Fibroblast of pulmonary artery (primary cell): ENCODE results near the gene GAB3.

ENCODE experiments used
- DNase-seq: peaks from one replicate; pipeline ENCODE4 v3.0.0-alpha.2; 2010; ENCODE audit warnings: low read depth
- H3K4me3 ChIP-seq: replicated peaks from 2 replicates; pipeline ENCODE4 v1.5.1; 2011; ENCODE audit warnings: low read depth, mild to moderate bottlenecking, control low read depth, low read length, moderate library complexity
- TF ChIP-seq, protein P1 (sequence below): IDR thresholded peaks from 2 replicates; pipeline ENCODE4 v1.5.1; 2011; ENCODE audit warnings: mild to moderate bottlenecking, control low read depth, low read length, inconsistent platforms; ENCODE audit errors: missing control alignments

GAB3 gene

DNA sequence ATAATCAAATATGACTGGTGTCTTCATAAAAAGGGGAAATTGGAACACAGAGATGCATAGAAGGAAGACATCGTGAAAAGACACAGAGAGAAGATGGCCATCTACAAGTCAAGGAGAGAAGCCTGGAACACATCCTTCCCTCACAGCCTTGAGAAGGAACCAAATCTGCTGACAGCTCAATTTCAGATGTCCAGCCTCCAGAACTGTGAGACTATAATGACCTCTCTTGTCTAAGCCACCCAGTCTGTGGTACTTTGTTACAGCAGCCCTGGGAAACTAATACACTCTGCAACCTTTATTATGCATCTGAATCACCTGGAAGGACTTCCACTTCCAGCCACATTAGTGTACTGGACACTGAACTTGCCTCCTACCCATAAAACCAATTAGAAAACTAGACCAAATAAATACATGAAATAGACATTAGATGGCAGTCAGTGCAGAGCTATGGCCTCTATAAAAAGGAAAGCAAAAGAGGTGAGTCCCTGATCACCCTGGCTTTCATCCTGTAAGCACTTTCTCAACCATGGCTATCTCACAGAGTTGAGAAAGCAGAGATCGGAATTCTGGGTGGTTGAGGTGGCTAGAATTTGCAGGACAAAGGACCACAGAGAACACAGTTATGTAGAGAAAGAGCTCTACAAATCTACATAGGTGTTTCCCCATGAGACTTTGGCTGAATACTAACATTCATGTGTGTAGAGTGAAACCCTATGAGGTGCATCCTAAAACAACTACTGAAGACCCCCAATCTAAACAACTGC, 25.7 kb downstream of the GAB3 start:
- H3K4me3 ChIP-seq, result no peak overlapping the region
- TF ChIP-seq, protein P1, sequence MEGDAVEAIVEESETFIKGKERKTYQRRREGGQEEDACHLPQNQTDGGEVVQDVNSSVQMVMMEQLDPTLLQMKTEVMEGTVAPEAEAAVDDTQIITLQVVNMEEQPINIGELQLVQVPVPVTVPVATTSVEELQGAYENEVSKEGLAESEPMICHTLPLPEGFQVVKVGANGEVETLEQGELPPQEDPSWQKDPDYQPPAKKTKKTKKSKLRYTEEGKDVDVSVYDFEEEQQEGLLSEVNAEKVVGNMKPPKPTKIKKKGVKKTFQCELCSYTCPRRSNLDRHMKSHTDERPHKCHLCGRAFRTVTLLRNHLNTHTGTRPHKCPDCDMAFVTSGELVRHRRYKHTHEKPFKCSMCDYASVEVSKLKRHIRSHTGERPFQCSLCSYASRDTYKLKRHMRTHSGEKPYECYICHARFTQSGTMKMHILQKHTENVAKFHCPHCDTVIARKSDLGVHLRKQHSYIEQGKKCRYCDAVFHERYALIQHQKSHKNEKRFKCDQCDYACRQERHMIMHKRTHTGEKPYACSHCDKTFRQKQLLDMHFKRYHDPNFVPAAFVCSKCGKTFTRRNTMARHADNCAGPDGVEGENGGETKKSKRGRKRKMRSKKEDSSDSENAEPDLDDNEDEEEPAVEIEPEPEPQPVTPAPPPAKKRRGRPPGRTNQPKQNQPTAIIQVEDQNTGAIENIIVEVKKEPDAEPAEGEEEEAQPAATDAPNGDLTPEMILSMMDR, result no peak
- DNase-seq, result no peak

DNA sequence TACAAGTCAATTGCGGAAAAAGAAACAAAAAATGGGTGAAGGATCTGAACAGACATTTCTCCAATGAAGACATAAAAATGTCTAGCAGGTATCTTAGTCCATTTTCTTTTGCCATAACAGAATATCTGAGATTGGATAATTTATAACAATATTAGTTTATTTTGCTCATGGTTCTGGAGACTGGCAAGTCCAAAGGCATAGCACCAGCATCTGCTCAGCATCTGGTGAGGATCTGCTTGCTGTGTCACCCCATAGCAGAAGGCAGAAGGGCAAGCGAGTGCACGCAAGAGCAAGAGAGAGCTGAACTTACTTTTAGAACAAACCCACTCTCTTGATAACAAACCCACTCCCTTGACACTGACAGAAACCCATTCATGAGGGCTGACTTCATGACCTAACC, 29.7 kb downstream of the GAB3 start:
- TF ChIP-seq, protein P1, result no peak
- no peak for DNase-seq
- no peak overlapping the region for H3K4me3 ChIP-seq

DNA sequence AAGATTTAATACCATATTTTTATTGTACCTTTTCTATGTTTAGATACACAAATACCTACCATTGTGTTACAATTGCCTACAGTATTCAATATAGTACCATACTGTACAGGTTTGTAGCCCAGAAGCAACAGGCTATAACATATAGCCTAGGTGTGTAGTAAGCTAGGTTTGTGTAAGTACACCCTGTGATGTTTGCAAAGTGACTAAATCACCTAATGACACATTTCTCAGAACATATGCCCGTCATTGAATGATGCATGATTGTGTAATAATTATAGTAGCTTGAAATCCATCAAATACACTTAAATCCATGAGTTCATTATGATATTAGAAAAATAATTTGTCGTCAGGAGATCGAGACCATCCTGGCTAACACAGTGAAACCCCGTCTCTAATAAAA, 30.8 kb downstream of the GAB3 start:
- no peak overlapping the region for H3K4me3 ChIP-seq
- TF ChIP-seq, protein P1, result no peak
- no peak for DNase-seq

DNA sequence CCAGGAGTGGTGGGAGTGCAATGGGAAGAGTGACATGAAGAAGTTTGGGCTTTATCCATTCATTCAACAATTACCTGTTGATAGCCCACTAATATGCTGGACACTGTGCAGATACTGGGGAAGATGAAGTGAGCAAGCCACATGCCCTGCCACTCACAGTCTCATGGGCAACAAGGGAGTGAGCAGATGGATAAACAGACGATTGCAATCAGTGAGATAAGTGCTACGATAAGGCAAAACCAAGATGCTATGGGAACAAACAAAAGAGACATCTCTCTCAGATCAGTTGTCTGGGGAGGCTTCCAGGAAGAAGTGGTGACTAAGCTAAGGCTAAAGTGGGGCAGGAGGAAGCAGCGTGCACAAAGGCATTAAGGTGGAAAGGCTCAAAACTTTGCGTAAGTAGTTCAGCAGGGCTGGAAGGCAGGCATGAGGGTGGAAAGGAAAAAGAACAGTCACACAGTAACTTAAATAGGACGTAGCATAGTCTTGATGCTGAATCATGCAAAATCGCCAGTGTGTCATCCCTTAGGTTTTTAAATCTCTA, 31.7 kb downstream of the GAB3 start:
- no peak overlapping the region for H3K4me3 ChIP-seq
- DNase-seq, result peak; percentile 80
- TF ChIP-seq, protein P1, result no peak

DNA sequence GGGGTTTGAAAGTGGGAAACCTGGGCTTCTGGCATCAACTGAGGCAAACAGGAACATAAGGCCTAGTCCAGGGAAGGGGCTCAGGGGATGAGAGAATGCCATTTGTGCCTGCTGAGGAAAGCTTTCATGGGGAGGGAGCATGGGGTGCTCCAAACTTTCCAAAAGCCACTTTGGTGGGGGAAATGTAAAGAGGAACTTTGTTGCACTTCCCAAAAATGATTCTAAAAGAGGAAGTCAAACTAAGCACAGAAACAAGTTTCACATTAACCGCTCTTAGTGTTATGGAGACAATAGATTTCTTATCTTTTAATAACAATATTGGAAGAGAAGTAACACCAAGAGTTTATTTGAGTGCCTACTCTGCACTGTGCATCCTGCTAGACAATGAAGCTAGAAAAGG, 32.3 kb downstream of the GAB3 start:
- DNase-seq, result no peak
- TF ChIP-seq, protein P1, result no peak
- no peak overlapping the region for H3K4me3 ChIP-seq

DNA sequence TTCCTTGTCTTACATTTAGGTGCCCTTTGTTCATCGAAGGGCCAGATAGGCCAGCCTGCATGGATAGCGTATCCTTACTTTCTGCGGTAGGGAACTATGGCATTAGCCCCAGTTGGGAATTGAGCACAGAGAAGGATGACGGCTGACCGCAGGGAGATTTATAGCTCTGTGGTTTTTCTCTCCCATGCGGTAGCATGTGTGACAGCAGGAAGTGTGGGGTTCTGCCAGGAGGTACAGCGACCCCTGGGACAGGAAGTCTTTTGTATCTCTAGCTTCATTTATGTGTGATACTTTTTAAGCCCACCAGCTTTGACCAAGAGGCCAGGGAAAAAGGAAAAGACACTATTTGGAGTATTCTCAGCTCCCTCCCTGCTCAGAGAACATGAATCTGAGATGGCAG, 33.1 kb downstream of the GAB3 start:
- H3K4me3 ChIP-seq, result no peak overlapping the region
- TF ChIP-seq, protein P1, result no peak
- DNase-seq, result peak; percentile 45

DNA sequence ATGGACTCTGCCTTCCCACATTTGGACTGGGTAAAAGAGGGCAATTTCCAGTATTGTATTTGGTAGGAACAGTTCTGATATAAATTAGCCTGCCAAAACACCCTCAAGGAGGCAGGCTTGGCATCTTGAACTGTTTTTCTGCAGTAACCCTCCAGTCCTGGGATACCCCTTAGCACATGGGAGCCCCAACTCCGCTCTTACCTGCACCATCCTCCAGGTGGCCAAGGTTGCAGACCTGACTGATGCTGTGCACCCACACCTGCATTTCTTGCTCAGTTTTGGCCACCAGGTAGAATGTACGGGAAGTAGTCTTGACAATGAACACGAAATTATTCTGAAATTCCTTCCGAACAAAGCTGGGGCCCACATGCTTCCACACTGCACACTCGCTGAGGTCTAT, 35.1 kb downstream of the GAB3 start:
- DNase-seq, result no peak
- H3K4me3 ChIP-seq, result no peak overlapping the region
- TF ChIP-seq, protein P1, result no peak
